Activated naive CD4-positive, alpha-beta T cell (primary cell): Measurements from ENCODE around the gene ATF7IP2.
"Not testable (repeated sequence)": the region's sequence is repeated elsewhere in the genome, so short reads cannot be mapped to it uniquely, and the experiment has no call there.

ENCODE experiments used
- DNase-seq, 4 experiments: peaks; one replicate each; lab custom pipeline; 2025; lab: John Stamatoyannopoulos, UW

Gene ATF7IP2

GRCh38 chr16:10376229-10376628, 9.6 kb upstream of the ATF7IP2 start:
- DNase-seq, result no peak

- no peak for DNase-seq
Measured at GRCh38 chr16:10383626-10384025, 2.2 kb upstream of the ATF7IP2 start.

- DNase-seq, result no peak
Measured at GRCh38 chr16:10386517-10387100, 748 bp downstream of the ATF7IP2 start.

- DNase-seq, result no peak
Measured at GRCh38 chr16:10387188-10387617, 1.3 kb downstream of the ATF7IP2 start.

- DNase-seq, result no peak
Measured at GRCh38 chr16:10388988-10389387, 3.1 kb downstream of the ATF7IP2 start.

DNA sequence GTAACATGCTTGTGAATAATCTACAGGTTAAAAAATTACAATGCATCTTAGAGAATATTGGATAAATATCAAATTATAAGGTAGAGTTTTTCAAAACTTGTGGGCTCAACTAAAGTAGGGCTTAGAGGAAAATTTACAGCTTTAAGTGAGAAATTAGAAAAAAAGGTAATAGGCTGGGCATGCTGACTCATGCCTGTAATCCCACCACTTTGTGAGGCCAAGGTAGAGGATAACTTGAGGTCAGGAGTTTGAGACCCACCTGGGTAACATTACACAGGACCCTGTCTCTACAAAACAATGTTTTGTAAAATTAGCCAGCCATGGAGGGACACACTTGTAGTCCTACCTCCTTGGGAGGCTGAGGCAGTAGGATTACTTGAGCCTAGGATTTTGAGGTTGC, 4.5 kb downstream of the ATF7IP2 start:
- no peak for DNase-seq

DNA sequence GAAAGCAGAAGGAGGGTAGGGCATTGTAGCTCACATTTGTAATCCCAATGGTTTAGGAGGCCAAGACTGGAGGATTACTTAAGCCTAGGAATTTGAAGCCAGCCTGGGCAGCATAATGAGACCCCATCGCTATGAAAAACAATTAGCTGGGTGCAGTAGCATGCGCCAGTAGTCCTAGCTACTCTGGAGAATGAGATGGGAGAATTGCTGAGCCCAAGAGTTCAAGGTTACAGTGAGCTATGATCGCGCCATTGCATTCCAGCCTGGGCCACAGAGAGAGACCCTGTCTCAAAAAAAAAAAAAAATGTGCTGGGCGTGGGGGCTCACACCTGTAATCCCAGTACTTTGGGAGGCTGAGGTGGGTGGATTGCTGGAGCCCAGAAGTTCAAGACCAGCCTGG, 5.0 kb downstream of the ATF7IP2 start:
- no peak for DNase-seq

DNA sequence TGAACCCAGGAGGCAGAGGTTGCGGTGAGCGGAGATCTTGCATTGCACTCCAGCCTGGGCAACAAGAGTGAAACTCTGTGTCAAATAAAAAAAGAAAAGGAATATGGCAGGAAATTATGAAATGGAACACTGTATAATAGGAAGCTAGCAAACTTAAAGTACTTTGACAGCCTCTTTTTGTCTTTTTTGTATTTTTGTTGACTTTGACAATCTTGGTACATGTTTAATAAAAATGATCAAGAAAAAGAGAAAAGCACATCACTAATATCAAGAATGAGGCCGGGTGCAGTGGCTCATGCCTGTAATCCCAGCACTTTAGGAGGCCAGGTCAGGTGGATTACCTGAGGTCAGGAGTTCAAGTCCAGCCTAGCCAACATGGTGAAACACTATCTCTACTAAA, 5.5 kb downstream of the ATF7IP2 start:
- DNase-seq, result no peak

DNA sequence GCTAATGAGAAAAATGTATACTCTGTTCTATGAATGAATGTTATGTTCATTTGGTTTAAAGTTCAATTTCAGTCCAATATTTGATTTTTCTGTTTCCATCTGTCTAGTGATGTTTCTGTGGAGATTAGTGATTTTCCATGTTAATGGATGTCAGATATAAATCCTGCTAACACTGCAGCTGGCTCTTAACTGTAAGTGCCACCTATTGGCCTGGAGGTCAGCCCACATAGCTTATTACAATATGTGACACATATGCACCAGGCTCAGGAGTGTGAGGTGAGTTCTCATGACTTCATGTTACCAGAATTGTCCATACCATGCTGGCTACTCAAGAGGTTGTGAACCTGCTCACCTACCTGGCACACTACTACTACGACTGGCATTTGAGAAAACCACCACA, 17.1 kb downstream of the ATF7IP2 start:
- no peak for DNase-seq

DNA sequence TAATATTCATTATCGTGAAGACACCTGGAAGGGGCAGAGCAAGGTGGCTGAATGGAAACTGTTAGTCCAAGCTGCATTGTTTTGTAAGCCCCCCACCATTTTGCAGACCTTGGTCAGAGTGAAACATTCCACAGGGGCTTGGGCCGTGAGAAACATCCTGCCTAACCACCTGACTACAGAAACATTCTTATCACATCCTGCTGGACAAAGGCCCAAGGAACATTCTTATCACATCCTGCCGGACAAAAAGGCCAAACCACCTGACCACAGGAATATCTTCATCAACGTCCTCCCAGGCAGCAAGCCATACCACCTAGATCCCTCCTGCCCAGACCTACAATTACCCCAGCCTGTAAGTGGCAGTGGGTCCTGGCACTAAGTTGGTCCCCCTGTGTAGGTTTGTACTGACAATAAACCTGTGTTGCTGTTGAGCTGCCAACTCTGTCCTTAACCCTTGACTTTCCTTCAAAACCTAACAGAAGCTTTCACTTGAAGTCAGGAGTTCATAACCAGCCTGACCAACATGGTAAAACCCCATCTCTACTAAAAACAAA, 19.6 kb downstream of the ATF7IP2 start:
- DNase-seq, result no peak

GRCh38 chr16:10408824-10409381, 23.0 kb downstream of the ATF7IP2 start:
- DNase-seq, result no peak

- not testable (repeated sequence) for DNase-seq
Measured at GRCh38 chr16:10409713-10410112, 23.9 kb downstream of the ATF7IP2 start.

DNA sequence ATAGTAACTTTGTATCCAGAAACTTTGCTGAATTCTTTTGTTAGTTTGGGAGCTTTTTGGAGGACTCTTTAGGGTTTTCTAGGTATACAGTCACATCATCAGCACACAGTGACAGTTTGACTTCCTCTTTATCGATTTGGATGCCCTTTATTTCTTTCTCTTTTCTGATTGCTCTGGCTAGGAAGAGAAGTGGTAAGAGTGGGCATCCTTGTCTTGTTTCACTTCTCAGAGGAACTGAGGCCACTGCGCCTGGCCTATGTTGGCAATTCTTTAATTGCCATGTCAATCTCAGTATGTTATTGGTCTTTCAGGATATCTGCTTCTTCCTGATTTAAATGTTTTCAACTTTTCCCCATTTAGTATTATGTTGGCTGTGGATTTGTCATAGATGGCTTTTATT, 24.6 kb downstream of the ATF7IP2 start:
- no peak for DNase-seq

- DNase-seq, result no peak
Measured at GRCh38 chr16:10412935-10413601, 27.2 kb downstream of the ATF7IP2 start.

- not testable (repeated sequence) for DNase-seq
Measured at GRCh38 chr16:10418204-10418603, 32.3 kb downstream of the ATF7IP2 start.

DNA sequence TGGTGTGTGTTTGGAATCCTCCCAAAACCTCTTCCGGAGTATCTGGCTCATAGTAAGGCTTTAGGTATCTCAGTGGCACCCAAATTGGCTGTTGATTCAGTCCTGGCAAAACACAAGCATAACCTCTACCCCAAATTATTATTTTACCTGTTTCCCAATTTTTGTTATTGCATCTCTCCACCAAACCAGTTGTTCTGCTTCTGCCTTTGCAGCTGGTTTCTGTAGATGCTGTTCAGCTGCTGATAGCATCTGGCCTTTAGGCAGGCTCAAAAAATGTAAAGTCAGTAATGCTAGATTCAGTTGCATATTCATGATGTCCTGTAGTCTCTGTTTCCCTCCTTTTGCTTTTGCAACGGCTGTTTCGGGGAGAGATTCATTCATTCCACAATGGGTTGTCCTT, 33.8 kb downstream of the ATF7IP2 start:
- DNase-seq, result no peak

DNA sequence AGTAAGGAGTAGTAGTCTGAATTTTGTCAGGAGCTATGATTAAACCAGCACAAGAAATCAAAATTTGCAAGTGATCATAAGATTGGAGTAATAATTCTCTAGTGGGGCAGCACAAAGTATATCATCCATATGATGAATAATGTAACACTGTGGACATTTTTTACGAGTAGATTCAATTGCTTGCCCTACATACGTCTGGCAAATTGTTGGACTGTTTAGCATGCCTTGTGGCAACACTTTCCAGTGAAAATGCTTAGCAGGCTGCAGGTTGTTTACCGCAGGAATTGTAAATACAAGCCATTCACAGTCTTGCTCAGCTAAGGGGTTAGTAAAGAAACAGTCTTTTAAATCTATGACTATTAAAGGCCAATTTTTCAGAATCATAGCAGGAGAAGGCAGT, 35.7 kb downstream of the ATF7IP2 start:
- DNase-seq, result no peak

DNA sequence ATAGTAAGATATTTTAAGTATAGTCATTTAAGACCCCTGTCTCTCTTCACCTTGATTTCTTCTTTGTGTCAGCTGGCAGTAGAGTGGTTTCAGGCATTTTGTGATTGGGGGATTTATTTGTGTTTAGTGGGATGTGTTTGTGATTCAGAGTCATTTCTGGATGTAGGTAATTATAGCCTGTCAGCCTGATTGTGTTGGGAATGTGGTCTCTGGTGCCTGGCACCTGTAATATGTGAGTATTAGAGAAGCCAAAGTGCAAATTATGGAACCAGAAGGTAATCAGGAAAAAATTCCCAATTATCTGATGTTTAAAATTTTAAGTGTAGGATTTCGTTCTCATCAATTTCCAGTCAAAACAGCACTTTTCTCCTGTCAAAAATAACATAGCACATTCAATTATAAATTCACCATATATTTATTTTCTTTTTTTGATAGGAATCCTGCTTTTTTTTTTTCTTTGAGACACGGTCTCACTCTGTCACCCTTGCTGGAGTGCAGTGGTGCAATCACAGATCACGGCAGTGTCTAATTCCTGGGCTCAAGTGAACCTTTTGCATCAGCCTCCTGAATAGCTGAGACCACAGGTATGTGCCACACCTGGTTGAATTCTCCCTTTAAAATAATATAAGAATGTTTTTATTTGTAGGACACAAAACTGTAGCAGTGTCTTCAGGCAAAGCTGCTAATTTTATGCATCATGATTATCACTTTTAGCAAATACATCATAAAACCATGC, 42.7 kb downstream of the ATF7IP2 start:
- no peak for DNase-seq

GRCh38 chr16:10429299-10429969, 43.6 kb downstream of the ATF7IP2 start:
- DNase-seq, result not testable (repeated sequence)

DNA sequence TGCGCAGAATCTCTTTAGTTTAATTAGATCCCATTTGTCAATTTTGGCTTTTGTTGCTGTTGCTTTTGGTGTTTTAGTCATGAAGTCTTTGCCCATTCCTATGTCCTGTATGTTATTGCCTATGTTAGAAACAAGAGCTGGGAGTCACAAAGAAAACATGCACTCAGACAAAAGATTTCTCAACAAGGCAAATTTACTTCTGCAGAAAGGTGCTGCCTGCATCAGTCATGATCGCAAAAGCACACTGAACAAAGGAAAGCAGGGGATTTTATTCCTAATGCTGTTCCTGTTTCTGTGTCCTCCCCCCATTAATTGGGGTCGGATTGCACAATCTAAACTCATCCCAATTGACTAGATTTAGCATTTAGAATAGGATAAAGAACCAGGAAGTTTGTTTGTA, 55.9 kb downstream of the ATF7IP2 start:
- no peak for DNase-seq

DNA sequence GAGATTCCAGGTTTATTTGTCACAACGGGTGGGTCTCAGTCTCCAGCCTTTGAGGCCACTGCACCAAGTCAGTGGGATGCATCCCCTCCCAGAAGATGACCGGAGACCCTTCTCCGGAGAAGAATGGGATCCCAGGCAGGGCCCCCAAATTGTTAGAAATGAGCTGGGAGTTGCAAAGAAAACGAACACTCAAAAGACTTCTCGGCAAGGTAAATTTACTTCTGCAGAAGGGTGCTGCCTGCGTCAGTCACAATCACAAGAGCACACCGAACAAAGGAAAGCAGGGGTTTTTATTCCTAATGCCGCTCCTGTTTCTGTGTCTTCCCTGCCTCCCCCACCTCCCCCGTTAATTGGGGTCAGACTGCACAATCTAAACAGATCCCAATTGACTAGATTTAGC, 61.4 kb downstream of the ATF7IP2 start:
- DNase-seq, result no peak
